Measurements from ENCODE around the gene ERCC3. TPM values are rescaled to one million over a fixed set of nuclear protein-coding genes. Genes with fewer than 3 reads are reported as not detected.
A peak's percentile ranks its signal among the peaks of the same experiment; 100 is the strongest.

Gene ERCC3
- total RNA-seq, 1 experiment from 2014 or later, result 41.4 TPM

- H3K9me2 ChIP-seq (replicated peaks; ENCODE audit: insufficient read depth, low read length), result no peaks in the 10 kb centered on the region
- H2AFZ ChIP-seq (ENCODE audit: low read length), result no peak overlapping the region
- H4K20me1 ChIP-seq (ENCODE audit: insufficient read depth, low read depth, low read length), result no peaks in the 10 kb centered on the region
- H3K4me1 ChIP-seq (ENCODE audit: low read length), result peaks cover 15% of the 10 kb centered on the region
- peaks cover 10% of the 10 kb centered on the region; the same call in 1 of the 2 replicates for H3K36me3 ChIP-seq (ENCODE audit: insufficient read depth, low read length)
- H3K9ac ChIP-seq (ENCODE audit: low read length), result no peak overlapping the region
- no peak for DNase-seq
- H3K9me3 ChIP-seq (ENCODE audit: low read length), result no peaks in the 10 kb centered on the region
- H3K4me3 ChIP-seq (ENCODE audit: low read length), result no peak overlapping the region
- H3K4me2 ChIP-seq (ENCODE audit: low read depth, low read length, poor library complexity, severe bottlenecking), result no peak overlapping the region
- H3K27me3 ChIP-seq (ENCODE audit: low read length), result no peaks in the 10 kb centered on the region
- no peak overlapping the region for H3K27ac ChIP-seq (ENCODE audit: low read length)
- no peaks in the 10 kb centered on the region for H3K79me2 ChIP-seq (ENCODE audit: low read length)
Measured at GRCh38 chr2:127302168-127302567, 8.2 kb upstream of the ERCC3 start.

GRCh38 chr2:127293386-127293747 lies 577 bp downstream of the ERCC3 start:
- H4K20me1 ChIP-seq (ENCODE audit: insufficient read depth, low read depth, low read length), result no peaks in the 10 kb centered on the region
- peak overlapping the region; percentile 78 for H3K4me2 ChIP-seq (ENCODE audit: low read depth, low read length, poor library complexity, severe bottlenecking)
- H3K4me1 ChIP-seq (ENCODE audit: low read length), result peaks cover 20% of the 10 kb centered on the region
- H3K9me3 ChIP-seq (ENCODE audit: low read length), result no peaks in the 10 kb centered on the region
- H3K9ac ChIP-seq (ENCODE audit: low read length), result peak overlapping the region; percentile 99
- peaks cover 38% of the 10 kb centered on the region for H3K79me2 ChIP-seq (ENCODE audit: low read length)
- H3K36me3 ChIP-seq (ENCODE audit: insufficient read depth, low read length), result peaks cover 35% of the 10 kb centered on the region
- H3K4me3 ChIP-seq (ENCODE audit: low read length), result peak overlapping the region; percentile 99
- peak overlapping the region; percentile 81; the same call in 1 of the 2 replicates for H2AFZ ChIP-seq (ENCODE audit: low read length)
- H3K9me2 ChIP-seq (replicated peaks; ENCODE audit: insufficient read depth, low read length), result no peaks in the 10 kb centered on the region
- H3K27ac ChIP-seq (ENCODE audit: low read length), result peak overlapping the region; percentile 39; the same call in 1 of the 2 replicates
- H3K27me3 ChIP-seq (ENCODE audit: low read length), result no peaks in the 10 kb centered on the region
- DNase-seq, result no peak

GRCh38 chr2:127288274-127288673 lies 5.7 kb downstream of the ERCC3 start:
- H2AFZ ChIP-seq (ENCODE audit: low read length), result no peak overlapping the region
- H4K20me1 ChIP-seq (ENCODE audit: insufficient read depth, low read depth, low read length), result no peaks in the 10 kb centered on the region
- peaks cover 43% of the 10 kb centered on the region for H3K79me2 ChIP-seq (ENCODE audit: low read length)
- no peak overlapping the region for H3K4me3 ChIP-seq (ENCODE audit: low read length)
- H3K27me3 ChIP-seq (ENCODE audit: low read length), result no peaks in the 10 kb centered on the region
- H3K27ac ChIP-seq (ENCODE audit: low read length), result no peak overlapping the region
- H3K36me3 ChIP-seq (ENCODE audit: insufficient read depth, low read length), result peaks cover 81% of the 10 kb centered on the region
- peaks cover 9% of the 10 kb centered on the region for H3K4me1 ChIP-seq (ENCODE audit: low read length)
- H3K9me3 ChIP-seq (ENCODE audit: low read length), result peaks cover 13% of the 10 kb centered on the region; the same call in 1 of the 2 replicates
- no peak overlapping the region for H3K9ac ChIP-seq (ENCODE audit: low read length)
- no peak overlapping the region for H3K4me2 ChIP-seq (ENCODE audit: low read depth, low read length, poor library complexity, severe bottlenecking)
- no peak for DNase-seq
- H3K9me2 ChIP-seq (replicated peaks; ENCODE audit: insufficient read depth, low read length), result no peaks in the 10 kb centered on the region

- Histone ChIP-seq H4K20me1 (ENCODE audit: insufficient read depth, low read depth, low read length) (no peaks in the 10 kb centered on the region), H3K4me3 (ENCODE audit: low read length) (no peak overlapping the region), H3K27me3 (ENCODE audit: low read length) (no peaks in the 10 kb centered on the region), H3K4me1 (ENCODE audit: low read length) (no peaks in the 10 kb centered on the region), H3K9me3 (ENCODE audit: low read length) (peaks cover 13% of the 10 kb centered on the region; the same call in 1 of the 2 replicates), H3K79me2 (ENCODE audit: low read length) (peaks cover 41% of the 10 kb centered on the region), H3K27ac (ENCODE audit: low read length) (no peak overlapping the region), H3K9ac (ENCODE audit: low read length) (no peak overlapping the region), H3K4me2 (ENCODE audit: low read depth, low read length, poor library complexity, severe bottlenecking) (no peak overlapping the region), H3K36me3 (ENCODE audit: insufficient read depth, low read length) (peaks cover 63% of the 10 kb centered on the region), H3K9me2 (replicated peaks; ENCODE audit: insufficient read depth, low read length) (no peaks in the 10 kb centered on the region), H2AFZ (ENCODE audit: low read length) (no peak overlapping the region)
- DNase-seq, result no peak
Measured at GRCh38 chr2:127283275-127283674, 10.7 kb downstream of the ERCC3 start.

- no peak for DNase-seq
- H3K27ac ChIP-seq (ENCODE audit: low read length), result no peak overlapping the region
- no peak overlapping the region for H2AFZ ChIP-seq (ENCODE audit: low read length)
- H3K9ac ChIP-seq (ENCODE audit: low read length), result no peak overlapping the region
- no peak overlapping the region for H3K4me2 ChIP-seq (ENCODE audit: low read depth, low read length, poor library complexity, severe bottlenecking)
- H3K9me3 ChIP-seq (ENCODE audit: low read length), result peaks cover 13% of the 10 kb centered on the region; the same call in 1 of the 2 replicates
- H3K79me2 ChIP-seq (ENCODE audit: low read length), result peaks cover 49% of the 10 kb centered on the region
- no peaks in the 10 kb centered on the region for H3K4me1 ChIP-seq (ENCODE audit: low read length)
- H3K9me2 ChIP-seq (replicated peaks; ENCODE audit: insufficient read depth, low read length), result no peaks in the 10 kb centered on the region
- peaks cover 42% of the 10 kb centered on the region for H3K36me3 ChIP-seq (ENCODE audit: insufficient read depth, low read length)
- H3K4me3 ChIP-seq (ENCODE audit: low read length), result no peak overlapping the region
- H4K20me1 ChIP-seq (ENCODE audit: insufficient read depth, low read depth, low read length), result no peaks in the 10 kb centered on the region
- H3K27me3 ChIP-seq (ENCODE audit: low read length), result no peaks in the 10 kb centered on the region
Measured at GRCh38 chr2:127280693-127281092, 13.3 kb downstream of the ERCC3 start.

GRCh38 chr2:127279781-127280180 lies 14.2 kb downstream of the ERCC3 start:
- H3K4me3 ChIP-seq (ENCODE audit: low read length), result no peak overlapping the region
- peaks cover 40% of the 10 kb centered on the region for H3K36me3 ChIP-seq (ENCODE audit: insufficient read depth, low read length)
- H3K4me2 ChIP-seq (ENCODE audit: low read depth, low read length, poor library complexity, severe bottlenecking), result no peak overlapping the region
- peaks cover 46% of the 10 kb centered on the region for H3K79me2 ChIP-seq (ENCODE audit: low read length)
- H3K27ac ChIP-seq (ENCODE audit: low read length), result no peak overlapping the region
- peaks cover 13% of the 10 kb centered on the region; the same call in 1 of the 2 replicates for H3K9me3 ChIP-seq (ENCODE audit: low read length)
- no peaks in the 10 kb centered on the region for H4K20me1 ChIP-seq (ENCODE audit: insufficient read depth, low read depth, low read length)
- no peaks in the 10 kb centered on the region for H3K9me2 ChIP-seq (replicated peaks; ENCODE audit: insufficient read depth, low read length)
- no peak overlapping the region for H3K9ac ChIP-seq (ENCODE audit: low read length)
- DNase-seq, result no peak
- H2AFZ ChIP-seq (ENCODE audit: low read length), result no peak overlapping the region
- no peaks in the 10 kb centered on the region for H3K4me1 ChIP-seq (ENCODE audit: low read length)
- H3K27me3 ChIP-seq (ENCODE audit: low read length), result no peaks in the 10 kb centered on the region

- Histone ChIP-seq H3K27ac (ENCODE audit: low read length) (no peak overlapping the region), H3K9ac (ENCODE audit: low read length) (no peak overlapping the region), H3K9me2 (replicated peaks; ENCODE audit: insufficient read depth, low read length) (no peaks in the 10 kb centered on the region), H3K27me3 (ENCODE audit: low read length) (no peaks in the 10 kb centered on the region), H3K79me2 (ENCODE audit: low read length) (peaks cover 44% of the 10 kb centered on the region), H3K4me3 (ENCODE audit: low read length) (no peak overlapping the region), H3K4me2 (ENCODE audit: low read depth, low read length, poor library complexity, severe bottlenecking) (no peak overlapping the region), H3K9me3 (ENCODE audit: low read length) (peaks cover 6% of the 10 kb centered on the region; the same call in 1 of the 2 replicates), H4K20me1 (ENCODE audit: insufficient read depth, low read depth, low read length) (no peaks in the 10 kb centered on the region), H3K4me1 (ENCODE audit: low read length) (no peaks in the 10 kb centered on the region), H2AFZ (ENCODE audit: low read length) (no peak overlapping the region), H3K36me3 (ENCODE audit: insufficient read depth, low read length) (peaks cover 35% of the 10 kb centered on the region)
- no peak for DNase-seq
Measured at GRCh38 chr2:127278959-127279358, 15.0 kb downstream of the ERCC3 start.

- H3K9me2 ChIP-seq (replicated peaks; ENCODE audit: insufficient read depth, low read length), result no peaks in the 10 kb centered on the region
- no peak overlapping the region for H3K4me2 ChIP-seq (ENCODE audit: low read depth, low read length, poor library complexity, severe bottlenecking)
- peaks cover 39% of the 10 kb centered on the region; the same call in 1 of the 2 replicates for H3K36me3 ChIP-seq (ENCODE audit: insufficient read depth, low read length)
- H3K79me2 ChIP-seq (ENCODE audit: low read length), result peaks cover 26% of the 10 kb centered on the region
- no peak overlapping the region for H3K9ac ChIP-seq (ENCODE audit: low read length)
- H3K4me3 ChIP-seq (ENCODE audit: low read length), result no peak overlapping the region
- no peaks in the 10 kb centered on the region for H3K4me1 ChIP-seq (ENCODE audit: low read length)
- no peak overlapping the region for H2AFZ ChIP-seq (ENCODE audit: low read length)
- H4K20me1 ChIP-seq (ENCODE audit: insufficient read depth, low read depth, low read length), result 0 out of 2 replicates have a peak, but pooled peaks cover 2% of the 10 kb centered on the region
- H3K27ac ChIP-seq (ENCODE audit: low read length), result no peak overlapping the region
- no peaks in the 10 kb centered on the region for H3K9me3 ChIP-seq (ENCODE audit: low read length)
- no peak for DNase-seq
- no peaks in the 10 kb centered on the region for H3K27me3 ChIP-seq (ENCODE audit: low read length)
Measured at GRCh38 chr2:127277028-127277427, 16.9 kb downstream of the ERCC3 start.

Measured in Karpas-422 (cell line).